Limb (tissue), 2 donors: ENCODE data around the gene HIPK2.

Experiments
- DNase-seq, 2 donors: peaks; one replicate each; pipeline ENCODE4 v3.0.0-alpha.2; 2016; ENCODE audit errors: extremely low spot score in 2 of 2

The HIPK2 gene

GRCh38 chr7:139777948-139778841 is at the start of gene HIPK2:
Gene HIPK2 (minus strand): TSS chr7:139777998. CDS start chr7:139777623, 375 bp downstream.
- DNase-seq: peak; percentile 73 to 92

DNA sequence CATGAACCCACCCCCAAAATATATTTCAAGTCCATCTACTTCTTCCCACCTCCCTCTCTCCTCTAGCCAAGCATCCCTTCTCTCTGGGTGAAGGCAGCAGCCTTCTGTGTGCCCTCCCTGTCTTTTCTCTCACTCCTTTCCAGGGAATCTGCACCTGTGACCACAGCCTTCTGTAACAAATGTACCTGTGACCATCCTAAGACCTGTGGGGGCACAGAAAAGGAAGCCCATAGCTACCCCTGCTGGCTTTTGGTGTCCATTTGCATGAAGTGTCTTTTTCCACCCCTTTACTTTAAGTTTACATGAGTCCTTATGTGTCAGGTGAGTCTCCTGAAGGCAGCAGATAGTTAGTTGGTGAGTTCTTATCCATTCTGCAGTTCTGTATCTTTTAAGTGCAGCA is 49.2 kb upstream of the HIPK2 start:
- no peak for DNase-seq

GRCh38 chr7:139825666-139826290 is 48.0 kb upstream of the HIPK2 start:
- DNase-seq: no peak

DNA sequence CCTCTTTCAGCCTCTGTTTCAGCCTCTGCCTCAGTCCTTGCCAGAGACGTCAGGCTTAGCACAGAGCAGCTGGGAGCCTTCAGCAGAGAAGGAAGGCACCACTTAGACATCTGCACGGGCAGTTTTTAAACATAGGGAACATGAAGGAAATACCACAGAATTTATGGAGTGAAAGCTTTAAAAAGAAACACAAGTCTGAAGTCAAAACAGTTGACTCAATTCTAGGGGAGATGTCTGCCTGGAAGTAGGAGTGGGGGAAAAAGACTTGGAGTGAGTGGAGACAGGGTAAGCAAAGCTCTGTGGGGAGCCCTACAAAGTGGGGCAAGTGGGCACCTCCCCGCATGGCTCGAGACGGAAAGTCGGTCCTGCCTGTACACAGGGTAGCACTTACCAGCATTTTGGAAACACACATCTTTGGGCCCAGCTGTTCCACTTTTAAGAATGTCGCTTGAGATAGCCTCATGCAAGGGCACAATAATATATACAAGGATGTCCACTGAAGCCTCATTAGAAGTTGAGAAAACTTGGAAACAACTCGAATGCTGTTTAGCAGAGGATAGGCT is 46.2 kb upstream of the HIPK2 start:
- peak in 1 of 2 donors; percentile 7 for DNase-seq

DNA sequence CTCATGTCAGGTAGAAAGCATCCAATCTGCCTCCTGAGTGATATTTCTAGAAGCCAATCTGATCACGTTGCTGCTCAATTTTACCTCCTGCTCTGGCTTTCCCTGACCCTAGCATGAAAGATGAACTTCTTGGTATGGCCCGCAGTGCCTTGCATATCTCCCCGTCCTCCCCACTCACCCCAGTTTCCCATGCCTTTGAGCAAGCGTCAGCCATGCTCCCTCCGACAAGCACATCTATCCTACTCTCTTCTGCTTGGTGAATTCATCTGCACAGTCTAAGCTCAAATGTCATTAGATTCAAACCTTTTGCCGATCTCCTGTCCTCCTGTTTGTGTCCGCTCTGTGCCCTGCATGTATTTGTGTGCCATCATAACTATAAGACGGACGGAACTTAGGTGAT is 45.1 kb upstream of the HIPK2 start:
- no peak for DNase-seq

- DNase-seq: no peak
These were observed 43.7 kb upstream of the HIPK2 start for GRCh38 chr7:139821349-139822105.

- no peak for DNase-seq
These were observed 42.3 kb upstream of the HIPK2 start for GRCh38 chr7:139820089-139820488.

- no peak for DNase-seq
These were observed 39.5 kb upstream of the HIPK2 start for GRCh38 chr7:139817249-139817648.

- DNase-seq: no peak
These were observed 35.9 kb upstream of the HIPK2 start for GRCh38 chr7:139813689-139814088.

GRCh38 chr7:139813151-139813550 is 35.4 kb upstream of the HIPK2 start:
- DNase-seq: no peak

GRCh38 chr7:139811066-139811465 is 33.3 kb upstream of the HIPK2 start:
- no peak for DNase-seq

DNA sequence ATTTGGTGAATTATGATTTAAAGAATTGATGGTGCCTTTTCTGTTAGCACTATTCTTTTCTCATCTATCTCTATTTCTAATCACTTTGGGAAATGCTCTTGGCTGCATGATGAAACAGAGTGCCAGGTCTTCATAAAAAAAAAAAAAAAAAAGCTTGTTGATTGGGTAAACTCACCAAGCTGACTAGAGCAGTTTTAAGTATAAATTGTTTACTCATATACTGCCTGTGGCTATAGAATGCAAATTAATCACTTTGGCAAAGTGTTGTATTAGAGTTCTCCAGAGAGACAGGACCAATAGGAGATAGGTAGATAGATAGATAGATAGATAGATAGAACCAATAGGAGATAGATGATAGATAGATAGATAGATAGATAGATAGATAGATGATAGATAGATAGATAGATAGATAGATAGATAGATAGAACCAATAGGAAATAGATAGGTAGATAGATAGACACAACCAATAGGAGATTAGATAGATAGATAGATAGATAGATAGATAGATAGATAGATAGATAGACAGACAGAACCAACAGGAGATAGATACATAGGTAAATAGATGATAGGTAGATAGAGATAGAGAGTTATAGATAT is 31.1 kb upstream of the HIPK2 start:
- no peak for DNase-seq

- no peak for DNase-seq
These were observed 30.6 kb upstream of the HIPK2 start for GRCh38 chr7:139808427-139808826.

DNA sequence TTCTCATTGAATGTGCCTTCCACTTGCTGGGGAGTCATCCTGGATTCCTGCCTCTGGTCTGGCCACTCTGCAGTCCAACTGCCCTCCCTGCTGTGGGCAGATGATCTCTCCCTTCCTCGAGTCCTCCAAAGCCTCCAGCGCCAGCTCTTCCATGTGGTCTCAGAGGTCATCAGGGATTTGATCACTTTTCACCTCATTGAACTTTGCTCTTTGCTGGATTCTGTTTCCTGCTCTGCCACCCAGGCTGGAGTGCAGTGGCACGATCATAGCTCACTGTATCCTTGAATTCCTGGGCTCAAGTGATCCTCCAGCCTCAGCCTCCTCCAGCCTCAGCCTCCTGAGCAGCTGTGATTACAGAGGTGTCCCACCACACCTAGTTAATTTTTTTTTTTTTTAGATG is 29.2 kb upstream of the HIPK2 start:
- DNase-seq: no peak

DNA sequence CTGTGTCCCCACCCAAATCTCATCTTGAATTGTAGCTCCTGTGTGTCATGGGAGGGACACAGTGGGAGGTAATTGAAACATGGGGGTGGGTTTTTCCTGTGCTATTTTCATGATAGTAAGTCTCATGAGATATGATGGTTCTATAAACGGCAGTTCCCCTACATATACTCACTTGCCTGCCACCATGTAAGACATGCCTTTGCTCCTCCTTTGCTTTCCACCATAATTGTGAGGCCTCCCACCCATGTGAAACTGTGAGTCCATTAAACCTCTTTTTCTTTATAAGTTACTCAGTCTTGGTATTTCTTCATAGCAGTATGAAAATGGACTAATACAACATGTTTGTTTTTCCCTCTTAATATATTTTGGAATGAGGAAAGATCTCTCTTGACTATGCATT is 26.8 kb upstream of the HIPK2 start:
- DNase-seq: no peak

GRCh38 chr7:139799586-139799985 is 21.8 kb upstream of the HIPK2 start:
- DNase-seq: no peak

DNA sequence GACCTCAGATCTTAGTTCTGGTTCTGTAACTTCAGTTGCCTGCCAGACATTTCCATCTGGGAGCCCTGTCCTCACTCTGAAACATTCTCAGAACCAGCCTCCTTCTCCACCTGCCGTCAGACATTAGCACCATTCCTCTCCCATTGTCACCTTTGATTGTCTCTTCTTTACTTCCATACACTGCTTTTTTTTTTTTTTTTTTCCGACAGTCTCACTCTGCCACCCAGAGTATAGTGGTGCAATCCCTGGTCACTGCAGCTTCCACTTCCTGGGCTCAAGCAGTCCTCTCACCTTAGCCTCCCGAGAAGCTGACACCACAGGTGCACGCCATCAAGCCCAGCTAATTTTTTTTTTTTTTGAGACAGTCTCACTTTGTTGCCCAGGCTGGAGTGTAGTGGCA is 21.1 kb upstream of the HIPK2 start:
- no peak for DNase-seq

DNA sequence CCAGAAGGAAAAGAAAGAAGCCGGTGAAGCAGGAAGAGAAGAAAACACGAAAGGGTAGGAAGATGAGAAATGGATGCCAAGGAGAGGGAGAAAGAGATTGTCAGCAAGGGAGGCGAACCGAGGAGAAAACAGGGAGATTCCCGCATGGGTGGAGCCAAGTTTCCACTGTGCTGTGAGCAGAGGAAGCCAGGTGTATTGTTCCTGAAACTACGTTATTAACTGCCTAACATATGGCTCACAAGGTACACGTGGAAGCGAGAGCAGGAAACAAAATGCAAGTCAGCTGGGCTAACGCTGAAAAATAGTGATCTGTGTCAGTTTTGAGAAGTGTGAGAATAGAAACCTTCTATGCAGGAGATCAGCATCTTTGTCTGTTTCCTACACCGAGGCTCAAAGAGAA is 20.4 kb upstream of the HIPK2 start:
- DNase-seq: no peak

GRCh38 chr7:139797607-139798006 is 19.8 kb upstream of the HIPK2 start:
- DNase-seq: no peak

- no peak for DNase-seq
These were observed 13.5 kb upstream of the HIPK2 start for GRCh38 chr7:139791316-139791715.

DNA sequence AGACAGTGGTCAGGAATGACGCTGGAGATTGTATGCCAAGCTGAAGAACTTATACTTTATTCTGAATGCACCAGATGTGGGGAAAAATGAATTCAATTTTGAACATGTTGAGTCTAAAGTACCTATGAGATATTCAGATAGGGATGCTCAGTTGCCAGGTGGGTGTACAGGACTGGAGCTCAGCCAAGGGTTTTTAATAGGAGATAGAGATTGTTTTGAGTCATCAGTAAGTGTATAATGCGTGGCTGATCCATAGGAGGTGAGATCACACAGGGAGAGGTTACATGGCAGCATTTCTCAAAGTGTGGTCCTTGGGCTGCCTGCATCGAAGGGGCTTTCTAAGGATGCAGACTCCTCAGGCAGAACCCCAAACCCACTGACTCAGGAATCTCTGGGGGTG is 6.8 kb upstream of the HIPK2 start:
- no peak for DNase-seq
